H1 (cell line): ENCODE measurements around the gene KIAA0586. TPM values are rescaled to one million over a fixed set of nuclear protein-coding genes. Genes with fewer than 3 reads are reported as not detected.

Source experiments
- CTCF ChIA-PET: fragments of 300-600 bp; sonication (Branson Sonifier 250); formaldehyde crosslinking; loops from one replicate; lab custom pipeline; 2021; ENCODE audit not compliant: partially characterized antibody; lab: Charles Lee
- POLR2A ChIA-PET: fragments of 300-600 bp; sonication (Branson Sonifier 250); formaldehyde crosslinking; loops from one replicate; lab custom pipeline; 2021; ENCODE audit warnings: inconsistent platforms; ENCODE audit not compliant: partially characterized antibody; lab: Charles Lee
- DNase-seq, 2 experiments: peaks; one replicate each; pipeline versions ENCODE4 v3.0.0 to v3.0.0-alpha.2; 2010 to 2022; ENCODE audit warnings: low spot score in 2 of 2, low read depth in 1 of 2, mixed read lengths in 1 of 2
- FAIRE-seq: peaks from 2 replicates; lab custom pipeline; 2011; peaks lifted over from hg19 to GRCh38; lab: Jason Lieb, UNC
- H2AFZ ChIP-seq: 2 replicates; pipeline ENCODE4 v1.8.1; 2012; ENCODE audit warnings: low read length, inconsistent platforms
- H2AK5ac ChIP-seq: 2 replicates; pipeline ENCODE4 v1.6.1; 2013; ENCODE audit warnings: low read depth, low read length
- H2BK120ac ChIP-seq: replicated peaks from 2 replicates; pipeline ENCODE3; 2013; ENCODE audit warnings: low read depth, low read length, inconsistent platforms
- H2BK12ac ChIP-seq: 2 replicates; pipeline ENCODE4 v1.6.1; 2013; ENCODE audit warnings: low read depth, low read length
- H2BK15ac ChIP-seq: 2 replicates; pipeline ENCODE4 v1.6.1; 2013; ENCODE audit warnings: low read length
- H2BK20ac ChIP-seq: 2 replicates; pipeline ENCODE4 v1.6.1; 2013; ENCODE audit warnings: low read length
- H2BK5ac ChIP-seq: 2 replicates; pipeline ENCODE4 v1.6.1; 2013; ENCODE audit warnings: low read depth, low read length
- H3K14ac ChIP-seq: 2 replicates; pipeline ENCODE4 v1.6.1; 2013; ENCODE audit warnings: inconsistent platforms; ENCODE audit not compliant: insufficient read length
- H3K18ac ChIP-seq: 2 replicates; pipeline ENCODE4 v1.6.1; 2013; ENCODE audit warnings: low read length; ENCODE audit errors: extremely low read depth
- H3K23ac ChIP-seq: 2 replicates; pipeline ENCODE4 v1.6.1; 2013; ENCODE audit warnings: inconsistent platforms; ENCODE audit not compliant: insufficient read length
- H3K23me2 ChIP-seq: 2 replicates; pipeline ENCODE4 v1.6.1; 2013; ENCODE audit warnings: low read depth, low read length
- H3K27ac ChIP-seq: 2 replicates; pipeline ENCODE4 v1.6.1; 2011; ENCODE audit warnings: low read depth, low read length, inconsistent platforms
- H3K27me3 ChIP-seq, 4 experiments: replicated peaks in 1 of 4; 1 replicate in 1 of 4; 2 replicates in 3 of 4; pipeline versions ENCODE4 v1.6.1 to v1.8.1; 2011 to 2013; ENCODE audit warnings: low read length in 3 of 4, mild to moderate bottlenecking in 3 of 4, inconsistent platforms in 2 of 4, mixed read lengths in 2 of 4, moderate library complexity in 1 of 4; ENCODE audit not compliant: control insufficient read depth in 3 of 4, insufficient read depth in 3 of 4; ENCODE audit errors: extremely low read depth in 1 of 4
- H3K36me3 ChIP-seq, 4 experiments: 2 replicates each; pipeline versions ENCODE4 v1.6.1 to v1.8.1; 2011 to 2013; ENCODE audit warnings: mild to moderate bottlenecking in 4 of 4, low read length in 3 of 4, moderate library complexity in 2 of 4, control low read depth in 1 of 4, inconsistent platforms in 1 of 4; ENCODE audit not compliant: insufficient read depth in 4 of 4, control insufficient read depth in 2 of 4
- H3K4ac ChIP-seq: replicated peaks from 2 replicates; pipeline ENCODE3; 2013; ENCODE audit warnings: low read length, low read depth, mixed read lengths, inconsistent platforms; ENCODE audit not compliant: insufficient read length
- H3K4me1 ChIP-seq, 4 experiments: replicated peaks in 1 of 4; 1 replicate in 1 of 4; 2 replicates in 3 of 4; pipeline versions ENCODE4 v1.6.1 to v1.8.1; 2011 to 2013; ENCODE audit warnings: low read length in 3 of 4, inconsistent platforms in 2 of 4, mixed read lengths in 1 of 4; ENCODE audit not compliant: insufficient read depth in 4 of 4, control insufficient read depth in 3 of 4
- H3K4me2 ChIP-seq, 2 experiments: 2 replicates each; pipeline versions ENCODE4 v1.6.1 to v1.8.1; 2011 to 2013; ENCODE audit warnings: low read depth in 2 of 2, low read length in 2 of 2, control low read depth in 1 of 2, inconsistent platforms in 1 of 2, mild to moderate bottlenecking in 1 of 2; ENCODE audit not compliant: insufficient read depth in 1 of 2
- H3K4me3 ChIP-seq, 4 experiments: fragments of 200-600, 300-600 bp in 1 of 4; sonication (generic), shearing (Covaris generic), sonication (Bioruptor Twin) in 1 of 4; 2 replicates each; pipeline versions ENCODE4 v1.5.1 to v1.8.1; 2011 to 2016; ENCODE audit warnings: low read length in 4 of 4, low read depth in 3 of 4, control low read depth in 2 of 4, inconsistent platforms in 2 of 4, mild to moderate bottlenecking in 2 of 4, mixed read lengths in 1 of 4, moderate library complexity in 1 of 4; ENCODE audit not compliant: insufficient read depth in 2 of 4; ENCODE audit errors: extremely low read depth in 1 of 4
- H3K56ac ChIP-seq: replicated peaks from 2 replicates; pipeline ENCODE3; 2013; ENCODE audit warnings: low read depth, mild to moderate bottlenecking, mixed read lengths, low read length, inconsistent platforms; ENCODE audit not compliant: insufficient read length
- H3K79me1 ChIP-seq: 2 replicates; pipeline ENCODE4 v1.6.1; 2013; ENCODE audit warnings: low read depth, low read length, control low read depth
- H3K79me2 ChIP-seq, 2 experiments: 2 replicates each; pipeline versions ENCODE4 v1.6.1 to v1.8.1; 2012 to 2013; ENCODE audit warnings: low read length in 2 of 2, mild to moderate bottlenecking in 2 of 2, inconsistent platforms in 1 of 2; ENCODE audit not compliant: insufficient read depth in 2 of 2, control insufficient read depth in 1 of 2
- H3K9ac ChIP-seq, 4 experiments: replicated peaks in 1 of 4; 1 replicate in 1 of 4; 2 replicates in 3 of 4; pipeline versions ENCODE4 v1.6.1 to v1.8.1; 2011 to 2013; ENCODE audit warnings: low read depth in 3 of 4, low read length in 3 of 4, control low read depth in 2 of 4, mild to moderate bottlenecking in 2 of 4, moderate library complexity in 2 of 4, inconsistent platforms in 1 of 4; ENCODE audit errors: extremely low read depth in 1 of 4
- H3K9me3 ChIP-seq, 2 experiments: 2 replicates each; pipeline versions ENCODE4 v1.6.1 to v1.8.1; 2012 to 2013; ENCODE audit warnings: mild to moderate bottlenecking in 2 of 2, moderate library complexity in 2 of 2, control low read depth in 1 of 2, inconsistent platforms in 1 of 2, low read depth in 1 of 2, low read length in 1 of 2, mixed read lengths in 1 of 2; ENCODE audit not compliant: insufficient read depth in 2 of 2
- H4K20me1 ChIP-seq, 2 experiments: replicated peaks in 1 of 2; 2 replicates each; pipeline versions ENCODE3 to v1.8.1; 2011 to 2013; ENCODE audit warnings: inconsistent platforms in 2 of 2, low read length in 2 of 2, mild to moderate bottlenecking in 1 of 2; ENCODE audit not compliant: insufficient read depth in 2 of 2, control insufficient read depth in 1 of 2
- H4K5ac ChIP-seq: 2 replicates; pipeline ENCODE4 v1.6.1; 2013; ENCODE audit warnings: low read length, low read depth, mixed read lengths, inconsistent platforms; ENCODE audit not compliant: insufficient read length
- H4K8ac ChIP-seq: 2 replicates; pipeline ENCODE4 v1.8.0; 2013; ENCODE audit warnings: mild to moderate bottlenecking, moderate library complexity, low read length, inconsistent platforms; ENCODE audit not compliant: insufficient read depth; ENCODE audit errors: extremely low read depth
- H4K91ac ChIP-seq: replicated peaks from 2 replicates; pipeline ENCODE3; 2013; ENCODE audit warnings: low read length, mixed read lengths, inconsistent platforms; ENCODE audit not compliant: insufficient read length
- BRCA1 ChIP-seq: IDR thresholded peaks from 2 replicates; pipeline ENCODE4 v1.6.1; 2012; ENCODE audit warnings: low read depth, low read length, improper control_type of control experiment
- CTBP2 ChIP-seq: IDR thresholded peaks from 2 replicates; pipeline ENCODE4 v1.7.0; 2011; ENCODE audit warnings: borderline replicate concordance, mild to moderate bottlenecking, moderate library complexity, mixed read lengths, low read length; ENCODE audit not compliant: insufficient read depth, insufficient read length
- CTCF ChIP-seq, 3 experiments: IDR thresholded peaks; 1 replicate in 2 of 3; 2 replicates in 1 of 3; pipeline versions ENCODE4 v1.5.1 to v1.6.1; 2011; ENCODE audit warnings: low read length in 3 of 3, mild to moderate bottlenecking in 3 of 3, inconsistent platforms in 2 of 3, low read depth in 1 of 3, moderate library complexity in 1 of 3; ENCODE audit not compliant: insufficient read depth in 1 of 3; ENCODE audit errors: control extremely low read depth in 1 of 3
- E2F6 ChIP-seq: IDR thresholded peaks from 2 replicates; pipeline ENCODE4 v1.6.1; 2012; ENCODE audit warnings: inconsistent platforms
- MAFK ChIP-seq: IDR thresholded peaks from 2 replicates; pipeline ENCODE4 v1.6.1; 2012; ENCODE audit warnings: low read depth, mild to moderate bottlenecking, improper control_type of control experiment, low read length
- NANOG ChIP-seq: IDR thresholded peaks from 2 replicates; pipeline ENCODE4 v1.6.1; 2011; ENCODE audit warnings: low read length, low read depth, mild to moderate bottlenecking, inconsistent platforms; ENCODE audit not compliant: insufficient read depth, poor library complexity, severe bottlenecking
- RBBP5 ChIP-seq: IDR thresholded peaks from 2 replicates; pipeline ENCODE4 v1.7.1; 2012; ENCODE audit warnings: low read depth, mild to moderate bottlenecking, inconsistent platforms, low read length, moderate library complexity, borderline replicate concordance
- SIX5 ChIP-seq: IDR thresholded peaks from 2 replicates; pipeline ENCODE4 v1.6.1; 2011; ENCODE audit warnings: mild to moderate bottlenecking, low read depth, low read length
- WGBS, 2 experiments: shearing (Covaris generic) in 1 of 2; methylation state at CpG; one replicate each; pipeline versions ENCODE4 v1.1.6 to v1.1.7; 2013 to 2015; ENCODE audit warnings: low lambda C conversion rate in 2 of 2, mixed read lengths in 2 of 2, inconsistent platforms in 1 of 2, low coverage in 1 of 2, missing lambda C conversion rate in 1 of 2; ENCODE audit not compliant: insufficient replicate concordance in 2 of 2, insufficient coverage in 1 of 2, insufficient read length in 1 of 2; ENCODE audit errors: extremely low coverage in 1 of 2, missing lambda C conversion rate in 1 of 2; 5-methylcytosine and 5-hydroxymethylcytosine counted together
- polyA plus RNA-seq, 7 experiments: library from polyadenylated mRNA; depleted of rRNA in 3 of 7; stranded (reverse) in 5 of 7; unstranded in 2 of 7; fragments of >200 nt in 5 of 7; fragments of 200-250 nt in 2 of 7; gene quantifications; 1 replicate in 5 of 7; 2 replicates in 1 of 7; 4 replicates in 1 of 7; pipeline versions ENCODE4 v1.2.1 to v1.2.3, GENCODE V29; 2011 to 2013; ENCODE audit warnings: missing spikeins in 2 of 7, mixed read lengths in 2 of 7
- total RNA-seq: library from RNA; stranded (reverse); fragmentation: NEBNext Ultra II Directional; extraction: Animal tissue kit (Norgen Biotek cat#: 25700); gene quantifications from 2 replicates; pipeline ENCODE4 v1.2.1, GENCODE V29; 2021
- TF ChIP-seq, protein P1 (sequence below): IDR thresholded peaks from 2 replicates; pipeline ENCODE4 v1.6.1; 2012; ENCODE audit warnings: low read length, inconsistent platforms

Gene KIAA0586
- total and polyA plus RNA-seq, 2 of the 8 experiments (the other 6 are each of a cell fraction or from before 2014, with no cell fraction given) = 7.2 to 24.8 TPM

- no peak overlapping the region for H3K9ac ChIP-seq
- no peaks in the 10 kb centered on the region for H4K20me1 ChIP-seq
- H2BK15ac ChIP-seq = no peak overlapping the region
- no peaks in the 10 kb centered on the region for H3K79me2 ChIP-seq
- H2BK120ac ChIP-seq = no peak overlapping the region
- H3K4me3 ChIP-seq = no peak overlapping the region
- POLR2A ChIA-PET = no interaction called here
- no peaks in the 10 kb centered on the region for H3K36me3 ChIP-seq
- CTCF ChIA-PET = interaction anchor here (0.8 to 1.6 kb wide), 4 partner anchors 10 to 503 kb away, joined by 3 to 4 read pairs (median 3); no protein-coding TSS in a partner anchor
- no peak overlapping the region for H2AK5ac ChIP-seq
- H3K27ac ChIP-seq = no peak overlapping the region
- DNase-seq = no peak
- no peaks in the 10 kb centered on the region for H3K79me1 ChIP-seq
- no peaks in the 10 kb centered on the region for H3K23me2 ChIP-seq
- H2AFZ ChIP-seq = no peak overlapping the region
- no peak overlapping the region for H2BK20ac ChIP-seq
- H4K8ac ChIP-seq = no peak overlapping the region
- no peaks in the 10 kb centered on the region; a peak in 1 of 4 replicates for H3K9me3 ChIP-seq
- FAIRE-seq = no peak
- H3K18ac ChIP-seq = no peak overlapping the region
- H3K23ac ChIP-seq = no peak overlapping the region
- no peak overlapping the region for H3K4me2 ChIP-seq
- H4K5ac ChIP-seq = no peak overlapping the region
- no peak overlapping the region for H3K56ac ChIP-seq
- no peak overlapping the region for H2BK5ac ChIP-seq
- WGBS, 2 experiments = 91% methylated on average over 1 of the region's 1 CpG; no CpG with 5 or more reads in 1 of the 2 experiments
- H3K4me1 ChIP-seq = no peaks in the 10 kb centered on the region
- no peak overlapping the region for H3K14ac ChIP-seq
- no peak overlapping the region for H4K91ac ChIP-seq
- H3K27me3 ChIP-seq = no peaks in the 10 kb centered on the region
- no peak overlapping the region for H2BK12ac ChIP-seq
- H3K4ac ChIP-seq = no peak overlapping the region
- no peak for TF ChIP-seq E2F6
- TF ChIP-seq, protein P1, sequence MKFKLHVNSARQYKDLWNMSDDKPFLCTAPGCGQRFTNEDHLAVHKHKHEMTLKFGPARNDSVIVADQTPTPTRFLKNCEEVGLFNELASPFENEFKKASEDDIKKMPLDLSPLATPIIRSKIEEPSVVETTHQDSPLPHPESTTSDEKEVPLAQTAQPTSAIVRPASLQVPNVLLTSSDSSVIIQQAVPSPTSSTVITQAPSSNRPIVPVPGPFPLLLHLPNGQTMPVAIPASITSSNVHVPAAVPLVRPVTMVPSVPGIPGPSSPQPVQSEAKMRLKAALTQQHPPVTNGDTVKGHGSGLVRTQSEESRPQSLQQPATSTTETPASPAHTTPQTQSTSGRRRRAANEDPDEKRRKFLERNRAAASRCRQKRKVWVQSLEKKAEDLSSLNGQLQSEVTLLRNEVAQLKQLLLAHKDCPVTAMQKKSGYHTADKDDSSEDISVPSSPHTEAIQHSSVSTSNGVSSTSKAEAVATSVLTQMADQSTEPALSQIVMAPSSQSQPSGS = no peak
- no peak for TF ChIP-seq BRCA1
- no peak for TF ChIP-seq RBBP5
- no peak for TF ChIP-seq NANOG
- TF ChIP-seq SIX5 = no peak
- TF ChIP-seq MAFK = no peak
- no peak for TF ChIP-seq CTCF (IDR thresholded peaks at IDR 0.05; ENCODE audit: control extremely low read depth in 1 of 3, insufficient read depth in 1 of 3, low read depth in 1 of 3, low read length in 3 of 3)
- TF ChIP-seq CTBP2 = no peak
Observed at GRCh38 chr14:58584383-58584782, 156.9 kb downstream of the KIAA0586 start.
